ENCODE data around the gene SEC14L6. TPM values are rescaled to one million over a fixed set of nuclear protein-coding genes. Genes with fewer than 3 reads are reported as not detected.

The SEC14L6 gene
- total RNA-seq, 1 donor from 2014 or later: not detected

GRCh38 chr22:30481711-30482110 lies 64.8 kb downstream of the SEC14L6 start:
- DNase-seq: no peak
- Histone ChIP-seq H3K27me3 (ENCODE audit: low read depth) (peaks cover 25% of the 10 kb centered on the region), H3K4me3 (no peak overlapping the region), H3K27ac (replicated peaks) (no peak overlapping the region), H3K36me3 (no peaks in the 10 kb centered on the region), H3K4me1 (no peaks in the 10 kb centered on the region), H3K9me3 (replicated peaks) (no peaks in the 10 kb centered on the region)
- no peak for TF ChIP-seq CTCF (IDR thresholded peaks at IDR 0.05; ENCODE audit: borderline replicate concordance)
- intact Hi-C loops (cut with micrococcal nuclease): no loop called here

GRCh38 chr22:30479981-30480380 lies 66.6 kb downstream of the SEC14L6 start:
- no peak for TF ChIP-seq CTCF (IDR thresholded peaks at IDR 0.05; ENCODE audit: borderline replicate concordance)
- Histone ChIP-seq H3K27me3 (ENCODE audit: low read depth) (peaks cover 32% of the 10 kb centered on the region), H3K4me1 (no peaks in the 10 kb centered on the region), H3K27ac (replicated peaks) (no peak overlapping the region), H3K4me3 (no peak overlapping the region), H3K36me3 (no peaks in the 10 kb centered on the region), H3K9me3 (replicated peaks) (no peaks in the 10 kb centered on the region)
- DNase-seq: no peak
- intact Hi-C loops (cut with micrococcal nuclease): no loop called here

- Histone ChIP-seq H3K27ac (replicated peaks) (no peak overlapping the region), H3K36me3 (no peaks in the 10 kb centered on the region), H3K4me3 (no peak overlapping the region), H3K27me3 (ENCODE audit: low read depth) (peaks cover 74% of the 10 kb centered on the region), H3K4me1 (no peaks in the 10 kb centered on the region), H3K9me3 (replicated peaks) (no peaks in the 10 kb centered on the region)
- intact Hi-C loops (cut with micrococcal nuclease): no loop called here
- no peak for DNase-seq
- no peak for TF ChIP-seq CTCF (IDR thresholded peaks at IDR 0.05; ENCODE audit: borderline replicate concordance)
Observed at GRCh38 chr22:30474683-30475424, 71.7 kb downstream of the SEC14L6 start.

- intact Hi-C loops (cut with micrococcal nuclease): no loop called here
- H3K27ac ChIP-seq (replicated peaks): no peak overlapping the region
Observed at GRCh38 chr22:30474121-30474520, 72.4 kb downstream of the SEC14L6 start.

GRCh38 chr22:30472994-30473720 lies 73.4 kb downstream of the SEC14L6 start:
- peaks cover 90% of the 10 kb centered on the region for H3K27me3 ChIP-seq (ENCODE audit: low read depth)
- no peak overlapping the region for H3K4me3 ChIP-seq
- H3K36me3 ChIP-seq: no peaks in the 10 kb centered on the region
- H3K9me3 ChIP-seq (replicated peaks): no peaks in the 10 kb centered on the region
- intact Hi-C loops (cut with micrococcal nuclease): no loop called here
- no peaks in the 10 kb centered on the region for H3K4me1 ChIP-seq
- TF ChIP-seq CTCF (IDR thresholded peaks at IDR 0.05; ENCODE audit: borderline replicate concordance): no peak
- no peak for DNase-seq
- H3K27ac ChIP-seq (replicated peaks): no peak overlapping the region

More at GRCh38 chr22:30474121-30474520, 72.4 kb downstream of the SEC14L6 start:
- Histone ChIP-seq H3K4me1 (no peaks in the 10 kb centered on the region), H3K36me3 (no peaks in the 10 kb centered on the region), H3K4me3 (no peak overlapping the region), H3K27me3 (ENCODE audit: low read depth) (peaks cover 81% of the 10 kb centered on the region), H3K9me3 (replicated peaks) (no peaks in the 10 kb centered on the region)
- TF ChIP-seq CTCF (IDR thresholded peaks at IDR 0.05; ENCODE audit: borderline replicate concordance): no peak
- no peak for DNase-seq

Other genes with a start within 250 kb of the SEC14L6 start
- 5.8 TPM for gene TBC1D10A, start 219.8 kb downstream of the SEC14L6 start, total RNA-seq
- 89.2 TPM for gene SF3A1, start 189.8 kb downstream of the SEC14L6 start, total RNA-seq
- gene CCDC157, start 189.7 kb downstream of the SEC14L6 start, total RNA-seq: 0.58 TPM
- 4.9 TPM for gene RNF215, start 159.3 kb downstream of the SEC14L6 start, total RNA-seq
- 1.2 TPM for gene SEC14L2, start 149.7 kb downstream of the SEC14L6 start, total RNA-seq
- gene MTFP1, start 121.0 kb downstream of the SEC14L6 start, total RNA-seq: 19.7 TPM
- gene SEC14L3, start 74.7 kb downstream of the SEC14L6 start, total RNA-seq: not detected
- 0.11 TPM for gene SEC14L4, start 41.0 kb downstream of the SEC14L6 start, total RNA-seq
- gene GAL3ST1, start 27.9 kb upstream of the SEC14L6 start, total RNA-seq: 0.16 TPM
- gene PES1, start 45.2 kb upstream of the SEC14L6 start, total RNA-seq: 23.1 TPM
- 14.1 TPM for gene TCN2, start 60.4 kb upstream of the SEC14L6 start, total RNA-seq
- 3.8 TPM for gene SLC35E4, start 89.0 kb upstream of the SEC14L6 start, total RNA-seq
- gene DUSP18, start 121.1 kb upstream of the SEC14L6 start, total RNA-seq: 2.7 TPM
- gene OSBP2, start 148.1 kb upstream of the SEC14L6 start, total RNA-seq: 22.2 TPM

All from left ventricle myocardium inferior (tissue), 1 donor.